SJCRH30 (cell line): ENCODE data around the gene SCARB2. TPM values are rescaled to one million over a fixed set of nuclear protein-coding genes. Genes with fewer than 3 reads are reported as not detected.
"Not testable (repeated sequence)": the region's sequence is repeated elsewhere in the genome, so short reads cannot be mapped to it uniquely, and the experiment has no call there.

Experiments used
- DNase-seq, 2 experiments: peaks; one replicate each; pipeline ENCODE4 v3.0.0-alpha.2; 2015 to 2020
- H3K27ac ChIP-seq: fragments of 250-450 bp; sonication (Bioruptor Pico); 2 replicates; pipeline ENCODE4 v1.5.1; 2020; ENCODE audit warnings: mild to moderate bottlenecking, moderate library complexity
- H3K27me3 ChIP-seq: fragments of 250-450 bp; sonication (Bioruptor Pico); 2 replicates; pipeline ENCODE4 v1.5.1; 2020; ENCODE audit warnings: mild to moderate bottlenecking, moderate library complexity
- H3K36me3 ChIP-seq: fragments of 250-450 bp; sonication (Bioruptor Pico); 2 replicates; pipeline ENCODE4 v1.5.1; 2020; ENCODE audit warnings: mild to moderate bottlenecking, moderate library complexity
- H3K4me1 ChIP-seq: fragments of 250-450 bp; sonication (Bioruptor Pico); 2 replicates; pipeline ENCODE4 v1.5.1; 2020; ENCODE audit warnings: mild to moderate bottlenecking, moderate library complexity
- H3K4me3 ChIP-seq: fragments of 250-450 bp; sonication (Bioruptor Pico); 2 replicates; pipeline ENCODE4 v1.5.1; 2020; ENCODE audit warnings: mild to moderate bottlenecking, moderate library complexity
- H3K9me3 ChIP-seq: fragments of 250-450 bp; sonication (Bioruptor Pico); replicated peaks from 2 replicates; pipeline ENCODE4 v1.5.1; 2020; ENCODE audit warnings: mild to moderate bottlenecking, moderate library complexity
- total RNA-seq: library from RNA; depleted of rRNA; stranded (reverse); fragments of >200 nt; shearing (Covaris generic); gene quantifications from 2 replicates; pipeline ENCODE4 v1.2.3, GENCODE V29; 2014; rRNA removed

SCARB2 gene, protein sequence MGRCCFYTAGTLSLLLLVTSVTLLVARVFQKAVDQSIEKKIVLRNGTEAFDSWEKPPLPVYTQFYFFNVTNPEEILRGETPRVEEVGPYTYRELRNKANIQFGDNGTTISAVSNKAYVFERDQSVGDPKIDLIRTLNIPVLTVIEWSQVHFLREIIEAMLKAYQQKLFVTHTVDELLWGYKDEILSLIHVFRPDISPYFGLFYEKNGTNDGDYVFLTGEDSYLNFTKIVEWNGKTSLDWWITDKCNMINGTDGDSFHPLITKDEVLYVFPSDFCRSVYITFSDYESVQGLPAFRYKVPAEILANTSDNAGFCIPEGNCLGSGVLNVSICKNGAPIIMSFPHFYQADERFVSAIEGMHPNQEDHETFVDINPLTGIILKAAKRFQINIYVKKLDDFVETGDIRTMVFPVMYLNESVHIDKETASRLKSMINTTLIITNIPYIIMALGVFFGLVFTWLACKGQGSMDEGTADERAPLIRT
- total RNA-seq = 97.5 and 99.4 TPM in 2 replicates

DNA sequence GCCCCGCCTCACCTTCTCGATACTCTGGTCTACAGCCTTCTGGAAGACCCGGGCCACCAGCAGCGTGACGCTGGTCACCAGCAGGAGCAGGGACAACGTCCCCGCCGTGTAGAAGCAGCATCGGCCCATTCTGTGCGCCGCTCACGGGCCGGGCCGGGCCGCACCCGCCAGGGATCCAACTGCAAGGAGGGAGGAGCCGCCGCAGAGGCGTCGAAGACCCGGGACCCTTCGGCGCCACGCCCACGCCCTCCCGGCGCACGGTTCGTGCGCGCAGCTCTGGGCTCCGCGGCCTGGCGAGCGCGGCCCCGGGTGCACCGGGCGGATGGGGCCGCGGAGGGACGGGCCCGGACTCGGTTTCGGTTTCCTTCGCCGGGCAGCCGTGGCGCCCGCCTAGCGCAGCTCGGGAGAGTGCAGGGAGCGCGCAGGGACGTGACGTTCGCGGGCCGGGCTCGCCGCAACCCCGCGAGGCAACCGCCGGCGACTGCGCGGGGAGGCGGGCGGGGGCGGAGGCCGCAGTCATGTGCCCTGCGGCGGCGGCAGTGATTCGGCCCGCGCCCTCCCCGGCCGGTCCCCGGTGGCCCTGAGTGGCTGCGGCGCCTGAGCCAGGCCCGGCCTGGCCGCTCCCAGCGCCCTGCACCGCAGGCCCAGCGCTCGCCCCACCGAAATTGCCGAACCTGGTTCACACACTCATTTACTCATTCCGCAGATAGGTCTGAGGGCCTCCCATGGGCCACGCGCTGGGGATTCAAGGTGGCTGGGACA lies at the start of gene SCARB2:
Gene SCARB2, minus strand, starts transcription at position 410 of the 762 bp plus-strand sequence. Its CDS starts 281 bp downstream, at position 129.
- no peaks in the 10 kb centered on the region for H3K27me3 ChIP-seq
- peaks cover 25% of the 10 kb centered on the region for H3K4me1 ChIP-seq
- no peaks in the 10 kb centered on the region for H3K9me3 ChIP-seq
- peak; percentile 80 to 85 for DNase-seq
- no peaks in the 10 kb centered on the region for H3K36me3 ChIP-seq
- peak within 1 kb of the TSS; percentile 87 for H3K4me3 ChIP-seq
- peak within 1 kb of the TSS; percentile 45; the same call in 1 of the 2 replicates for H3K27ac ChIP-seq

DNA sequence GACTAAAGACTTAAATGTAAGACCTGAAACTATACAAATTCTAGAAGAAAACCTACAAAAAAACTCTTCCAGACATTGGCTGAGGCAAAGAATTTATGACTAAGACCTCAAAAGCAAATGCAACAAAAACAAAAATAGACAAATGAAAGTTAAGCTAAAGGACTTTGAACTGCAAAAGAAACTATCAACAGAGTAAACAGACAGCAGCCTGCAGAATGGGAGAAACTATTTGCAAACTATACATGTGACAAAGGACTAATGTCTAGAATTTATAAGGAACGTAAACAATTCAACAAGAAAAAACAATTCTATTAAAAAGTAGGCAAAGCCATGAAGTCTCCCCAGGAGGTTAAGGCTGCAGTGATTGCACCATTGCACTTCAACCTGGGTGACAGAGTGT lies 46.9 kb upstream of the SCARB2 start:
- Histone ChIP-seq H3K4me3 (no peak overlapping the region), H3K36me3 (no peaks in the 10 kb centered on the region), H3K4me1 (peaks cover 4% of the 10 kb centered on the region), H3K27ac (no peak overlapping the region), H3K9me3 (no peaks in the 10 kb centered on the region), H3K27me3 (no peaks in the 10 kb centered on the region)
- DNase-seq = no peak

DNA sequence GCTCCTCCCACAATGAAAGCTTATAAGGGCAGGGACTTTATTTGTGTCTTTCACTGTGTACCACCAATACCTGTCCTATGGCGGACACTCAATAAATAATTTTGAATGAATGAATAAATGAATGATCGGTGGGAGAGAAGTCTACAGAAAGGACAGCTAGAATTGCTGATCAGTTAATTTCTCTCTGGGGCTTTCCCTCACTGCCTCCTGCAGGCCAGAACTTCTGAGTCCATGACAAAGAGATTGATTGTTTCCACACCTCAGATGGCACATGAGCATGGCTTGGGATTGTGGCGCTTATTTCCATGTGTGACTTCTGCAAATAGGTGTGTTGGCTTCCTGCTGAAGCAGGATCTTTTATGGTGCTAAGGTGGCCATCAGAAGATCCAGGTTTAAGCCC lies 44.2 kb upstream of the SCARB2 start:
- no peaks in the 10 kb centered on the region for H3K36me3 ChIP-seq
- H3K27me3 ChIP-seq = no peaks in the 10 kb centered on the region
- no peaks in the 10 kb centered on the region for H3K4me1 ChIP-seq
- no peak overlapping the region for H3K4me3 ChIP-seq
- no peaks in the 10 kb centered on the region for H3K9me3 ChIP-seq
- H3K27ac ChIP-seq = no peak overlapping the region
- no peak for DNase-seq

DNA sequence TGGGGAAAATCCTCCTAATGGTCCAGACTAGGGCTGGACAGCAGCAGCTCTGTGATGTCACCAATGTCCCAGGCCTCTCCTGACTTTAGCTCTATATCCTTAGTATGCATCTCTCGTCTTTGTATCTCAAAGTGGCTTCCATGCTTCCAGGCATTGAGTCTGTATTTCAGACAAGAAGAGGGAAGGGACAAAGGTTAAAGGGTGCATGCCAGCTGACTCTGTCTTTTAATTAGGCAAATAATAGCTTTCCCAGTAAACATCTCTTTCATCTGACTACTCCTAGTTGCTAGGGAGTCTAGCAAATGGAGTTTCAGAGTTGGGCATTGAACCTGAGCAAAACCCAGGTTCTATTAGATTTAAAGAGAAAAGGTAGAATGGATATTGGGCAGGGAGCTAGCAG lies 43.3 kb upstream of the SCARB2 start:
- H3K27me3 ChIP-seq = no peaks in the 10 kb centered on the region
- H3K27ac ChIP-seq = no peak overlapping the region
- H3K4me3 ChIP-seq = no peak overlapping the region
- H3K36me3 ChIP-seq = no peaks in the 10 kb centered on the region
- no peak for DNase-seq
- H3K9me3 ChIP-seq = no peaks in the 10 kb centered on the region
- H3K4me1 ChIP-seq = no peaks in the 10 kb centered on the region

DNA sequence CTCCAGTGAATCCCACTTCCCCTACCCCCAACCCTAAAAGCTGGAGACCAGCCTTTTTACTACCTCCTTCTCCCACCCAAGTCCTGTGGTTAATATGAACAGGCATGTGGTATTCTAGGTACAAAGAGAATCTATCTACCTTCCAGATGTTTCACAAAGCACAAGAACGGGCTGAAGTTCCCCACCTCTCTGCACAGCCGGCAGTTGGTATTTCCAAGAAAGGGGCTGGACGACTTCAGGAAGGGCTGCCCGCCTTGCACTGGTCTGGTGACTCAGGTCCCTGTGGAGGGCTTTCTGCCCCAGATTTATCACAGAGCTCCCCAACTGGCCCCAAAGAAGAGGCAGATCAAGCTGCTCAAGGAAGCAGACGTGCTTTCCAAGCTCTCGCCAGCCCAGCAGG lies 42.4 kb upstream of the SCARB2 start:
- H3K27me3 ChIP-seq = no peaks in the 10 kb centered on the region
- no peak overlapping the region for H3K4me3 ChIP-seq
- H3K27ac ChIP-seq = no peak overlapping the region
- no peak for DNase-seq
- H3K9me3 ChIP-seq = no peaks in the 10 kb centered on the region
- no peaks in the 10 kb centered on the region for H3K4me1 ChIP-seq
- H3K36me3 ChIP-seq = no peaks in the 10 kb centered on the region

DNA sequence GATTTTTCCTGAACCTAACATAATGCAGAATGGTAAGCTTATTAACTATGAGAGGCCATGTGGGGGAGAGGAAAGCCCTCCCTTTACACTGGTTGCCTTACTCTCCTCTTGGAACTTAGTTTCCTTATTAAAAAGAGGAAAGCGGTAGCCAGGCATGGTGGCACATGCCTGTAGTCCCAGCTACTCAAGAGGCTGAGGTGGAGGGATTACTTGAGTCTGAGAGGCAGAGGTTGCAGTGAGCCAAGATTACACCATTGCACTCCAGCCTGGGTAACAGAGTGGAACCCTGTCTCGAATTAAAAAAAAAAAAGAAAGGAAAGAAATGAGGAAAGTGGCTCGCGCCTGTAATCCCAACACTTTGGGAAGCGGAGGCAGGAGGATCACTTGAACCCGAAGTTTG lies 39.9 kb upstream of the SCARB2 start:
- Histone ChIP-seq H3K4me3 (no peak overlapping the region), H3K27me3 (no peaks in the 10 kb centered on the region), H3K4me1 (no peaks in the 10 kb centered on the region), H3K9me3 (no peaks in the 10 kb centered on the region), H3K36me3 (no peaks in the 10 kb centered on the region), H3K27ac (no peak overlapping the region)
- no peak for DNase-seq

DNA sequence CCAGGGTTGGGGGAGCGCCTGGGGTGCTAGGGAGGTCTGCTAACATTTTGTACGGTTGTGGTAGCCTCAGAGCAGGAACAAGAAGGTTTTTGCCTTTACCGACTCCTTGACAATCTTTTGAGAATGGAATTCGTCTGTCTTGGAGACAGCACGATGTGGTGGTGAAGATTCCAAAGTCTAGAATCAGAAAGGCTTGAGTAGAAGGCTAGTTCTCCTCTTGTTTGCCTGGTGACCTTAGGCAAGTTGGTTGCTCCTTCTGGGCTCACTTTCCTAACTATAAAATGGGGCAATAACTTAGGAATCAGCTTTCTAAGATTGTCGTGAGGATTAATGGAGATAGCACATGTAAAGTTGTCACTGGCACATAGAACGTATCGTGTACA lies 38.6 kb upstream of the SCARB2 start:
- Histone ChIP-seq H3K4me3 (peak overlapping the region; percentile 62), H3K4me1 (no peaks in the 10 kb centered on the region), H3K9me3 (no peaks in the 10 kb centered on the region), H3K36me3 (no peaks in the 10 kb centered on the region), H3K27ac (no peak overlapping the region), H3K27me3 (no peaks in the 10 kb centered on the region)
- DNase-seq = no peak

DNA sequence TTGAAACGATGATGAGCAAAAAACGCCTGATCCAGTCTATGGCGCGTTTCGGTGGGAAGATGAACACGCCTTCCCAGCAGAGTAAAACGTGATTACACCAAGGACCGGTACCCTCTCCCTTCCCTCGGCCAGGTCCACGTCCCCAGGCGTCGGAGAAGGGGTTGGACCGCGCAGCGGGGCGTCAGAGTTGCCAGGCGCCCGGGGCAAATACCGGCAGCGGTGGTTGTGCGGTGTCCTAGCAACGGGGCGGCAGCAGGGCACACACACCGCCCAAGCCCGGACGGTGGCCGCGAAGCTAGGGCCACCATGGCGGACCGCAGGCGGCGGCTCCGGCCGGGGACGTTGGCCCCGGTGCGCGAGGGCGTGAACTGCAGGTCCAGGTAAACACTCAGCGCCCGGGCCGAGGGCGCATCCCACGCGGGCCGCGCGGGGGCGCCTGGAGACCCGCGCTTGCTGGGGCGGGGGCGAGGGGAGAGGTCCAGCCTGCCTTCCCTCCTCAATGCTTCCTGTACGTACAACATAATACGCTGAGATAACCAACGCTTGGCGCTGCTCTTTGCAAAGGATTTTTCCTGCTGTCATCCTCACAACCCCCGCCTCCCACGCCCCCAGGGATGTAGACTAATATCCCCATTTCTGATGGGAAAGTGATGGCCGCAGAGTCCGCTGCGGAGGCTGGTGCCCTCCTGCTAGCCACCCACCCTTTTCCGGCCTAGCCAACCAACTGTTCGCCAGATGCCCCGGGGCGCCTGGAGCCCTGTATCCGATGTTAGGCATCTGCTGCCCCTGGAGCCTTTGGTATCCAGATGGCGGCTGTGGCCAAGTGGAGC lies 38.0 kb upstream of the SCARB2 start, which contains the start of gene FAM47E:
Gene FAM47E, plus strand, starts transcription at position 281 of the 830 bp plus-strand sequence. Its CDS starts 26 bp downstream, at position 307.
- peak within 1 kb of the TSS; percentile 62 for H3K4me3 ChIP-seq
- H3K27ac ChIP-seq = no peak within 1 kb of the TSS
- no peaks in the 10 kb centered on the region for H3K27me3 ChIP-seq
- no peaks in the 10 kb centered on the region for H3K4me1 ChIP-seq
- DNase-seq = peak; percentile 74 to 78
- H3K36me3 ChIP-seq = no peaks in the 10 kb centered on the region
- no peaks in the 10 kb centered on the region for H3K9me3 ChIP-seq

DNA sequence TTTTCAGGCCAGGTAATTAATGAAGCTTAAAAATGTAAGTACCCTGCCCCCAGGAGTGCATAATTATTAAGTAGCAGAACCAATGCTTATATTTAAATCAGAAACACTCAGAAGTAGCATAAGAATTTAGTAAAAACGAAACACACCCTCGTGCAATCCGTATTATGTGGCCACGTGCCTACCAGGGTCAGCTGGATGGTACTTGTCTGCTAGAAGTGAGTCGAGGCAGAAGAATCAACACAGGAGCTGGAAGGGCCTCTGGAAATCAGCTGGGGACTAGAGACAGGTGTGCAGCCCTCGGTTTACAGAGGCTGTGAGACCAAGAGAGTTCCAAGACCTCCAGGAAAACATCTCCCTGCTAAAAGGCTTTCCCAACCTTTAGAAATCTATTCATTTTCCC lies 37.3 kb upstream of the SCARB2 start:
- H3K4me3 ChIP-seq = peak overlapping the region; percentile 62
- no peaks in the 10 kb centered on the region for H3K9me3 ChIP-seq
- no peaks in the 10 kb centered on the region for H3K4me1 ChIP-seq
- H3K27me3 ChIP-seq = no peaks in the 10 kb centered on the region
- peak in 1 of 2 experiments; percentile 47 for DNase-seq
- H3K36me3 ChIP-seq = no peaks in the 10 kb centered on the region
- H3K27ac ChIP-seq = no peak overlapping the region

DNA sequence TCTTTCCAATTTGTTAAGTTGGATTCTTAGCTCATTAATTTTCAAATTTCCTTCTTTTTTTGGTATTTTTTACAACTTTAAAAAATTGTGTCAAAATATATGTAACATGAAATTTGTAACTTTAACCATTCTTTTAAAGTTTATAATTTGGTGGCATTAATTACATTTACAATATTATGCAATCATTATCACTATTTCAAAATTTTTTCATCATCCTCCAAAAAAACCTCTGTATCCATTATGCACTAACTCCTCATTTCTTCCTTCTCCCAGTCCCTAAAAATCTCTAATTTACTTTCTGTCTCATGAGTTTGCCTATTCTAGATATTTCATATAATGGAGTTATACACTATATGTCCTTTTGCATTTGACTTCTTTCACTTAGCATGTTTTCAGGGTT lies 33.2 kb upstream of the SCARB2 start:
- Histone ChIP-seq H3K27ac (no peak overlapping the region), H3K9me3 (0 out of 2 replicates have a peak, but pooled peaks cover 4% of the 10 kb centered on the region), H3K27me3 (no peaks in the 10 kb centered on the region), H3K4me3 (no peak overlapping the region), H3K4me1 (no peaks in the 10 kb centered on the region), H3K36me3 (no peaks in the 10 kb centered on the region)
- DNase-seq = no peak

DNA sequence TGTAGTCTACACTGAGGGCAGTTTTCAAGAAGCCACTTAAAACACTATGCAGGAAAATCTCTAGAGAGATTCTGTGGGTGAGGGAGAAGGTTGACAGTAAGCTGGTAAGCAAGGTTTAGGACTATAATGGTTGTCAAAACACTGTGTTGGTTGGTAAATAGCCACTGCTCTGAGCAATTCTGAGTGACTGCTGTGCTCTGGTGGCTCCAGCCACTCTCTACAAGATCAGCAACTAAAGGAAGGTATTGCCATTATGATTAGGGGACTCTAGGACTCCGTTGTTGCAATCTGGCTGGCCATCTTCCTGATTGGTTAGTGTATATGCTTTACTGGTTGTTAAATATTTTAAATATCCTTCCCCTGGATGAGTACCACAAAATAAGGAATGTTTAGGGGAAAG lies 32.4 kb upstream of the SCARB2 start:
- Histone ChIP-seq H3K4me3 (no peak overlapping the region), H3K27me3 (no peaks in the 10 kb centered on the region), H3K27ac (no peak overlapping the region), H3K9me3 (peaks cover 4% of the 10 kb centered on the region; the same call in 1 of the 2 replicates), H3K4me1 (no peaks in the 10 kb centered on the region), H3K36me3 (no peaks in the 10 kb centered on the region)
- DNase-seq = no peak

DNA sequence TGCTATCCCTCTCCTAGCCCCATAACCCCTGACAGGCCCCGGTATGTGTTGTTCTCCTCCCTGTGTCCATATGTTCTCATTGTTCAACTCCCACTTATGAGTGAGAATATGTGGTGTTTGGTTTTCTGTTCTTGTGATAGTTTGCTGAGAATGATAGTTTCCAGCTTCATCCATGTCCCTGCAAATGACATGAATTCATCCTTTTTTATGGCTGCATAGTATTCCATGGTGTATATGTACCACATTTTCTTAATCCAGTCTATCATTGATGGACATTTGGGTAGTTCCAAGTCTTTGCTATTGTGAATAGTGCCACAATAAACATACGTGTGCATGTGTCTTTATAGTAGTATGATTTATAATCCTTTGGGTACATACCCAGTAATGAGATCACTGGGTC lies 30.3 kb upstream of the SCARB2 start:
- H3K27me3 ChIP-seq, H3K36me3 ChIP-seq, H3K9me3 ChIP-seq, H3K4me1 ChIP-seq, DNase-seq, H3K27ac ChIP-seq, H3K4me3 ChIP-seq: not testable (repeated sequence)

DNA sequence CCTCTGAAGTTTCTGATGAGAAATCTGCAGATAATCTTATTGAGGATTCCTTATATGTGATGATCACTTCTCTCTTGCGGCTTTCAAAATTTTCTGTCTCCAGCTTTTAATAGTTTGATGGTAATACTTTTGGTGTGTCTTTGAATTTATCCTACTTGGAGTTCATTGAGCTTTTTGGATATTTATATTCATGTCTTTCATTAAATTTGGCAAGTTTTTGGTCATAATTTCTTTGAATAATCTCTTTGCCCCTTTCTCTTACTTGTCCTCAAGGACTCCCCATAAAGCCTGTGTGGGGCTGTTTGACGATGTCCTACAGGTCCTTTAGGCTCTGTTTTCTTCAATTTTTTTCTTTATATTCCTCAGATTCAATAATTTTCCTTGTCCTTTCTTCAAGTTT lies 26.6 kb upstream of the SCARB2 start:
- Histone ChIP-seq H3K36me3 (no peaks in the 10 kb centered on the region), H3K4me1 (no peaks in the 10 kb centered on the region), H3K27me3 (no peaks in the 10 kb centered on the region), H3K27ac (no peak overlapping the region), H3K4me3 (no peak overlapping the region), H3K9me3 (peaks cover 9% of the 10 kb centered on the region; the same call in 1 of the 2 replicates)
- DNase-seq = no peak

DNA sequence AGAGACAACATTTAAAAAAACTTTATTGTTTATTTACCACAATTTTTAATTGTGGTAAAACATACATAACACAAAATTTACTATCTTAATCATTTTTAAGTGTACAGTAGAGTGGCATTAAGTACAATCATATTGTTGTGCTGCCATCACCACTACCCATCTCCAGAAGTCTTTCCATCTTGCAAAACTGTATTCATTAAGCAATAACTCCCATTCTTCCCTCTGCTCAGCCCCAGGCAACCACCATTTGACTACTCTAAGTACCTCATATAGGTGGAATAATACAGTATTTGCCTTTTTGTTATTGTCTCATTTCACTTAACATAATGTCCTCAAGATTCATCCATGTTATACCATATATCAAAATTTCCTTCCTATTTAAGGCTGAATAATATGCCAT lies 25.1 kb upstream of the SCARB2 start:
- Histone ChIP-seq H3K9me3 (peaks cover 5% of the 10 kb centered on the region; the same call in 1 of the 2 replicates), H3K4me1 (no peaks in the 10 kb centered on the region), H3K27me3 (no peaks in the 10 kb centered on the region), H3K27ac (no peak overlapping the region), H3K4me3 (no peak overlapping the region), H3K36me3 (no peaks in the 10 kb centered on the region)
- no peak for DNase-seq
